CD4-positive, alpha-beta T cell treated with Interleukin-4 for 1 hour (primary cell): ENCODE measurements around the gene PLA2G4E.
A peak's percentile ranks its signal among the peaks of the same experiment; 100 is the strongest.

Source experiments
- DNase-seq, 2 donors: peaks; one replicate each; pipeline ENCODE4 v3.0.0-alpha.2; 2020 to 2022

PLA2G4E gene

DNA sequence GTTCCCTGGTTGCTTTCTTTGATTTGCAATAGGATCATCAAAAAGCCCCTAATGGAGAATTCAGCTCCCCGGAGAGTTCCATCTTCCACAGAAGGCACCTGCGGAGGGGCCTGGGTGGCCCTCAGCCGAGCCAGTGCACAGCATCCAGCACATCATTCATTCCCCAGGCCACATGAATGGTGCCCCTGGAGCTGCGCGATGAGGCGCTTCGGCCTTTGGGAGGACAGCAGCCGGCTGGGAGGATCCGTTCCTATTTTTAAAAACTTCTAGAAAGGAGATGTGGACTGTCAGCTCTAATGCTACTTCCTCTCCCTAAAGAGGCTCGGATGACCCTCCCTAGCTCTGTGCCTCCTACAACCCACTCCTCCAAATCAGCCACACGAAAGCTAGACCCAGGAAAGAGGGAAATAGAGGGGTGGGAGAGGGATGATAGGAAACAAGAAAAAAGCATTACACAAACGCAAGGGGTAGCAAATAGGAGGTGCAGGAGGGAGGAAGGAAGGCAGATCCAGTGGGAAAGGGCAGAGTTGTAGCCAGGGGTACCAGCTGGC lies 68.8 kb downstream of the PLA2G4E start:
- DNase-seq, result no peak

DNA sequence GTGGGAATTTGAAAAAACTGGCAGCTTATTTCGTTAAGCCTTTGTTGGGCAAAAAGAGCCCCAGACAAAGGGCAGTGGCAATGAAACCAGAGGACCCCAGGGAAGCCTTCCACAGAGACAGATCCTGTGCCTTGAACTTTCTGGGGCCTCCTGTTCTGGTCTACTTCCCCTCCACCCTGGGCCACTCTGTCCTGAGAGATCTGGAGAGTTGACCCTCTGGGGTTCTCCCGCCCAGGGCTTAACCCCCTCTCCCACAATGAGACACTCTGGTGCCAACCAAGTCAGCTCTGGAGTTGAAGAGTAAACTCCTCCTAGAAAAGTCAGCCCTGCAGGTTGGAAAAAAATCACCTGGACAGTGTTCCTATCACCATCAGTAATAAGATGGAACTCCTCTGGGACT lies 69.3 kb downstream of the PLA2G4E start:
- DNase-seq, result no peak

DNA sequence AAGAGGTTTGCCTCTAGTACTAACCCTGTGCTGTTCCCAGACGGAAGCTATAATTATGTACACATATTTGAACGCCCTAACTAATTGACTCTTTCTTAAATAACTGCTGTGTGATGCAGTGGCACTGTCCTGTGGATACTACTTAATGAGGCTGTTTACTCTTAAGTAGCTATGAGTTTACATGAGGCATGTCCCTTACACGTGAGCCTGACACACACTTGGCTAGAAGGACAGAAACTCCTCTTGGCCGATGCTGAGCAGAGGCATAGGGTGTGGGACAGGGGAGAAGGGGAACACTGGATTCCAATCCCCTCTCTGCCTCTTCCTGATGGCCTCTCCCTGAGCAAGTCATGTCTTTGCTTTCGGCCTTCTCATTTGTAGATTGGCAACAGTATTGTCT lies 70.4 kb downstream of the PLA2G4E start:
- DNase-seq, result no peak

DNA sequence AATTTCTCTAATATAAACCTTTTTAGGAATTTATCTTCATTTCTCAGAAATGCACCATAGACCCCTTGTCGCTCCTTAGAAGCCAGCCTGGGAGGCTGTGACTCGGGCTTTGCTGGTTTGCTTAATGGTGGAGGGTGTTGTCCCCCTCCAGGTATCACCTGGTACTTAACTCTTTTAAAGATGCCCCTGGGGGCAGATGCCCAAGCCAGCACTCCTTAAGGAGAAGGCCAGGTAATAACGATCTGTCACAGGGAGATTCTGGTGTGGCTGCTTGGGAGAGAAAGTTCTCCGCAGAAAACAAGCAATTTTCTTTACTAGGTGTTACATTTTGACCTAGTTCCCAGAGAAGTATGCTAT lies 70.7 kb downstream of the PLA2G4E start:
- DNase-seq, result no peak

DNA sequence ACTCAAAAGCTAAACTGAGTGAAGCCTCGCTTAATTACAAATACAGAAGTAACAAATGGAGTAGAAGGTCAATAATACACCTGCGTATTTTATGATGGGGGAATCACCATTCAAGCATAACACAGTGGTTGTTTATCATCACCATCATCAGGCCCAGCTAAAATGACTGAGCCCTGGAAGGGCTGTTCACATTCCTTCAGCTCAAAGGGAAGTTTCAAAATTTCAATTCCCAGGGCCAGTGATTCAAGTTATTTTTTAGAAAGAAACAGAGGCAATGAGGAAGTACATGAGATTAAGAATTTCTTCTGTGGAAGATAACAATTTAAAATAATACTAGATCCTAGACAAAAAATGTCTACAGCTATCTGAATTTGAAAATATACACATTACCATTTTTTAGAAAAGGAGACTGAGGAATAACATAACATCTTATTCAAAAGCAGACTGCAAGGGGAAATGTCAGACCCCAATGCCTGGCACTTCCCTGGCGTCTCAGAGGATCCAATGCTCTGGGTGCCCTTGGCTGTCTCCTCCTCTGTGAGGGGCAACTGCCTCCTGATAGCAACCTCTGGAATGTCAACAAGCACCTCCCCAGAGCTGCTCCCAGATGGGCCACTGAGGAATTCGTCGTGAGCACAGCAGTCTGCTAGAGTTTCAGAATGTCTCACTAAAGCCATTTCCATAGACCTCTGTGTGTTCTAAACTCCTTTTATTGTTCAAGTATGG lies 71.3 kb downstream of the PLA2G4E start:
- DNase-seq, result no peak

DNA sequence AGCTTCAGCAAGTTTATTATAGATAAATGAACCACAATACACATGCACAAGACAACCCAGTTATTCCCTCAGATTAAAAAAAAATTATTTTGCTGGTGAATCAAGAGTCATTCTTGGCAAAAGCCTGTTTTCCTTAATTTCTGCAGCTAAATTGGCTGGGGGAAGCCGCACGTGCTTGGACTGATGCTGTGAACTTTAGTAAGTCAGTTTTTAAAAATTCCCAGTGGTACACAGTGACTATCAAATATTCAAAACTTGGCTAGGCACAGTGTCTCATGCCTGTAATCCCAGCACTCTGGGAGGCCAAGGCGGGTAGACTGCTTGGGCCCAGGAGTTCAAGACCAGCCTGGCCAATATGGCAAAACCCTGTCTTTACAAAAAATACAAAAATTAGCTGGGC lies 72.4 kb downstream of the PLA2G4E start:
- DNase-seq, result no peak

DNA sequence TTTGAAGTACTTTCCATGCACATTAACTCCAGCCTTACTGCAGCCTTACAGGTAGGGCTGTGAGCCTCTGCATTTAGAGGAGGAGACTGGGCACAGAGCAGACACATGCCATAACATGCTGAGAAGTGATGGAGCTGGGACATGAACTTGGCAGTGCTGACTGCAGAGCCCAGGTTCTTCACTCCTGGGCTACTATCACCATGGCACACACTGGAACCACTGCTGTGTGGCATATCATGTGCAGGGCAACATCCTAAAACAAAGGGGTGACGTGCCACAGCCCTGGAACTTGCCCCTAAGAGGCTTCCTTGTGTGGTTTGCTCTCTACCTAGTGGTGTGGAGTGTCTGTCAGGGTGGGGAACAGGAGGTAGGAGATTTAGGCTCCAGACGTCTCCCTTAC lies 73.9 kb downstream of the PLA2G4E start:
- DNase-seq, result no peak

DNA sequence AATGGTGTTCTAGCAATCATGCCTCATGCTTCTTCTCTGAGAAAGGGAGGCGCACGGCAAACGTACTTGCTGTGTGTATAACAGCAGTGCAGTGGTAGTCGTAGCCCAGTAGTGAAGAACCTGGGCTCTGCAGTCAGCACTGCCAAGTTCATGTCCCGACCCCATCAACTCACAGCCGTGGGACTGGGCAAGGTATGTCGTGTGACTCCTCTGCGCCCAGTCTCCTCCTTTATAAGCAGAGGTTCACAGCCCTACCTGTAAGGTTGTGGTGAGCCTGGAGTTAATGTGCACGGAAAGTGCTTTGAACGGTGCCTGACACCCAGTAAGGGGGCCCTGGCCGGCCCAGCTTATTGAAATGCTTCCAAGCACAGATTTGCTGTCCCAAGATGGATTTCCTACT lies 75.1 kb downstream of the PLA2G4E start:
- DNase-seq, result no peak

DNA sequence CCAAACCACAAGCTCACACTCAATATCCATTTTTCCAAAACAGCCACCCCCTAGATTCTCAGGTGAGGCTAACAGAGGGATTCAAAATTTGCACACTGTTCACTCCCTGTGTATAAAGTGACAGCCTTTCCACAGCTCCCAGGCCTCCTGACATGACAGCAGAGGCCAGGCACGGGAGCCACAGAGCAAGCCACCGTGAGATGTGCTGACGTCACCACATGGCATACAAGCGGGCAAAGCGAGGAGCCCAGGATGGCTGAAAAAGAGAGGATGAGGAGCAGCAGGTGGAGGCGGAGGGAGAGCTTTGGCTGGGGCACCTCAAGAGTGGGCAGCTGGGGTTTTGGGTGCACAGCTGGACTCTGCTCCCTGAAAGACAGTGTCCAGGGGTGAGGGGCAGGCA lies 75.6 kb downstream of the PLA2G4E start:
- no peak for DNase-seq

DNA sequence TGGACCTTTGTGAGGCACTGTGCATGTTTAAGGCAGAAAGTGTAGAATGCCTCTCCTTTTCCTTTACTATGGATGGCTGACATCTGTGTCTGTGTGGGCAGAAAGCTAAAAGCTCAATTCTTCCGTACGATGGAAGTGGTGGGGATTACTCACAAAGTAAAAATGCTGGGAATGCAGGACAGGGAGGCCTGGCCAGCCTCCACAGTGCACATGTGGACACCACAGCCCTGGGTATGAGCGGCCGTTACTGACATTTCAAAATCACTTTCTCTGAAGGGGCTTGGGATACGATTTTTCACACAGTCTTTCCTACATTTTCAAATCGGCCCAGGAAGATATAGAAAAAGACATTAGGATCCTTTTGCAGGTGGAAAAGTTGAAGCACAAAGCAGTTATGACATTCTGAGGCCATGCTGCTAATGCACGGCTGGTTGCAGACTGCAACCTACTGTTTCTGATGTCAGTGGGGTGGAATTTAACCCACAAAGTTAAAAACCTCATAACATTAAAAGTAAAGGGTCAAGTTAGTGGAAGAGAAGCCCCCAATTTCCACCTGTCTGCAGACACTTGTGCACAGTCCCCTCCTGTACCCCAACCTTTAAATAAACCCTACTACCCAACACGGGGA lies 76.4 kb downstream of the PLA2G4E start:
- DNase-seq, result no peak

DNA sequence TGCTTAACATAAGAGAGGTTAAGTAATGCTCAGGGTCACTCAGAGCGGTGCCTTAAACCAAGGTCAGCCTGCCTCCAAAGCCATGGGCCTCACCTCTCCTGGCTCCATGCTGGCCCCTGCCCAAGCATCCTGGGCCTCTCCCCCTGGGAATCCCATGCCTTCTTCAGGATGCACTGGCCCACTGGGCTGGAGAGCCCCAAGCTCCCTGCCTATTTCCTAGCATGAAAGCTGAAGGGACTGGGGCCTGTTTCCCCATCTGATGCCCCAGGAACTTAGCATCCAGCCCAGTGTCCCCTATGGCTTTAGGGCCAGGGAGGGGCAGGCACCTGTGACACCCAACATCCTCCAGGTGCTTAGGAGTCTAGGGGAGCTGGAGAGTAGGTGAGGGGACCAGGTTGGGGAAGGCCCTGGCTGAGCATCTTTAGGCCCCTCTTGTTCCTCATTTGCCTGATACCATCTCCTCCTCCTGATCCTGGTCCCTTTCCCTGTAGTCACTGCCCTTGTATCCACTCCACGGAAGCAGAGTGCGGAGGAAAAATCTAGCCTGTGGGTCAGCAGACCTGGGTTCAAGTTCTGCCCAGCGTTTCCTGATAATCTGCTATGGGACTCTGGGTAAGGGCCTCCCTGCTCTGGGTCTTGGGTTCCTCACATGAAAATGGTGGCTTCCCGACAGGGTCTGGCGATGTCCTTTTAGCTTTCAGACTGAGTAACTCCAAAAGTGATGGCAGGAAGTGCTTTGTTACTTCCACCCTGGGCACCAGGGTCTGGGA lies 77.1 kb downstream of the PLA2G4E start:
- DNase-seq, result no peak

DNA sequence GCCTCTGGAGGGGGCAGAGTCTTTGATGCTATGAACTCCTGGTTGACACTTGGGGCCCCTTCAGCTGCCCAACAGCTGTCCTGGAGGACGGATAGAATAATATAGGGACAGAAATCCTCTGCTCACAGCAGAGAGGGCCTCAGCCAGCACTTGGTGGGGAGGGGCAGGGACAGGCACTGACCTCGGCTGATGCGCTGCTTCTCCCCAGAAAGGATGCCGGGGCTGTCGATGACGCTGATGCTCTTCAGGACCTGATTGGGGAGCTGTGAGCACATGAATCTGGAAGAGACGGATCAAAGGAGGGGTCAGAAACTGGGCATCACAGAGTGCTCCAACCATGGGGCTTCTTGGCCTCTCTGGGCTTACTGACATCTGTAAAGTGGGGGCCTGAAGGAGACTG lies 78.0 kb downstream of the PLA2G4E start:
- DNase-seq, result no peak

DNA sequence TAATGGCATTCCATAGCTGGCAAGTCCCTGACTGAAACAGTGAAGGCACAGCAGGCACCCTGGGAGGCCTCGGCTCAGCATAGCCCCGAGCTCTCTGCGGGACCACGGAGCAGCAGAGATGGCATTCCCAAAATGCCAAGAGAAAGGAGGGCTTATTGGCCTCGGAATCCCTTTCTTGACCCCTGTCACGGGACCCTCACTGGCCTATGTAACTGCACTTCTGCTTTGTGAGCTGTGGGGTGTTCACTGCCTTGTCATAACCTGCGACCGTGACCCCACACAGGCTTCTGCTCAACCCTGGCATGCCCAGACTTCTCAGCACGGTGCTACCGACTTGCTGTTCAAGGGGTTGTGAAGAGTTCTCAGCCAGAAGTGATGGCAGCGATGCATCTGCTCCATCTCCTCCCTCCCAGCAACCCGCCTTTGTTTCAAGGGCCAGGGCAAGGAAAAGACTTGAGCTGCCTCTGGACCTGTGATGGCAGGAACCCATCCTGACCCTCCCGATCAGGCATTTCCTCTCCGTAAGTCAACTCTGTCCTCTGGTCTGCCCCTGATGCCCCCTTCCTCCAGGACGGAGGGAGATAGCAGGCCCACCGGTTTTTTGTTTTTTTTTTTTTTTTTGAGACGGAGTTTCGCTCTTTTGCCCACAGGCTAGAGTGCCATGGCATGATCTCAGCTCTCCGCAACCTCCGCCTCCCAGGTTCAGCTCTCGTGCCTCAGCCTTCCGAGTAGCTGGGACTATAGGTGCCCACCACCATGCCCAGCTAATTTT lies 79.0 kb downstream of the PLA2G4E start:
- DNase-seq, result no peak

DNA sequence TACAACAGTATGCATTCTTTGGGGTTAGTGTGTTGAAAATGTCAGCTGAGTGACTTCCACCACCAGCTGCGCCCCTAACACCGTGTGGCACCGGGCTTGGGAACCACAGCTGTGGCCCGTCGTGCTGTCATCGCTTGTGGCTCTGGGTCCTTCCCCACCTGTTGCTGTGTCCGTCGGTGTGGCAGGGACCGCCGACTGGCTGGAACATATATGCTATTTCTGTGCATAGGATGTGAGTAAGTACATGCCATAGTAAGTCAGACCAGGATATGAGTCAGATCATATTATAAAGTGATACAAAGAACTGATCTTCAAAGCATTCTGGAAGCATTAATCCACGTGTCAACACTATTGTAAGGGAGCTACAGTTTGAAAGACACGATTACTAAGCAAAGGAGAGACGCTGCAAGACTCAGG lies 80.4 kb downstream of the PLA2G4E start:
- DNase-seq, result peak in 1 of 2 donors; percentile 32

DNA sequence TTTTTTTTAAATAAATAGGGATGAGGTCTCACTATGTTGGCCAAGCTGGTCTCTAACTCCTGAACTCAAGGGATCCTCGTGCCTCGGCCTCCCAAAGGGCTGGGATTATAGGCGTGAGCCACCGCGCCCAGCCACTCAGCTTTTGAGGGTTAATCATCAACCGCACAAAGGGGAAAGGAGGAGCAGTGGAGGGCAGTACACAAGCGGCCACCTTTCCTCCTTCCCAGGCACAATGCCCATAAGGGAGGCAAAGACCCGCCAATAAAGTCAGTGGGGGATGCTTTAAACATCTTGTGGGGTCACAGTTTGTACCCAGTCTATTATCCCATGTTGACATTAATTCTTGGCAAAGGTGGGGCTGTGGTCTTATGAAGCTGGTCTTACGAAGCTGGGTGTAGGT lies 80.9 kb downstream of the PLA2G4E start:
- DNase-seq, result no peak

DNA sequence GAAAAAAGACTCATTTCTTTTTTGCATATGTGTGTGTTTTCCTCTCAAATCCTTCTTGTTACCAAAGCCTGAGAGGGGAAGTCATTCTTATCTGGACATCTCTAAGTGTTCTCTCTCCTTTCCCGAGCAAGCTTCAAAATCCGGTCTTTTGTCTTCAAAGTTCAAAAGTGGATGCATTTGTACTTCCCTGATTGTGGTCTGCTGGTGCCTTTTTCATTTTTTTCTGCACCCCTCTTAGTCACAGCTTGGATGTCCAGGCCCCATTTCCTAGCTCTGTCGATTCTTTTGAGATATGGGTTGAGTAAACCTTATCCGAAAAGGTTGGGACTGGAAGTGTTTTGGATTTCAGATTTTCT lies 83.3 kb downstream of the PLA2G4E start:
- no peak for DNase-seq

DNA sequence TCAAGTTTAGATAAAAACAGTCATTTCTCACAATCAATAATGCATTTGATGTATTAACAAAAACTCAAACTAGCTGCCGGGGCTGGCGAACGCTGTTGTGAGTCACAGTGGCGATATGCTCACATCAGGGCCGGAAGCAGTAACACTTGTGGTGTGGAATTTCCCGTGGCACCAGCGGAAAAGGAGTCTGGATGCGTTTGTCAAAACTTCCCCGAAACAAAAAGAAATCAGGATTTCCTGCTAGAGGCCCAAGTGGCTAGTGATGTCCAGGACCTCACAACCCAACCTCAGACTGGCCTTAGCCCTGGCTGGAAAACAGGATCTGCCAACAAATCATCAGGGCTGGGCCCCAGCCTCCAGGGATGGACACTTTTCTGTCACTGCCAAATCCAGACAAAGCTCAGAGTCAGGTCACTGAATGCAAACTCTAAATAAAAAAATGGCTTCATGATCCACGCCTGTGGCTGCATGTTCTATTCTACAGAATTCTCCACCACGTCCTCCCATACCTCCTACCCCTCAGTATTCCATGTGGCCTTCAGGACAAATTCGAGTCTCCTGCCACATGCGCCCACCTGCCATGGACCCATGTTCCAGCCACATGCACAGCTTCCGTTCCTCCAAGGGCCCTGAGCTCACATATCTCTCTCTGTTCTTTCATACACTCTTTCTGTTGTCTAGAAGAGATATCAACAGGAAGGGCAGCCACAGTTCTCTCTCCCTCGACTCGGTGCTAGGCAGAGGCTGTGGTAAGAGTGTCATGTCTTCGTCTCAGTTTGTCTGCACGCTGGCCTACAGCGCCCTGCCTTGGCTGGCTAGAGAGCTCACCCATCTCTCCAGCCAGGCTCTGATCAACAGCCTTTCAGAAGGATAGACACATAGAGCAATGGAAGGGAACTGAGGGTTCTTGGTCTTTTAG lies 83.9 kb downstream of the PLA2G4E start:
- DNase-seq, result peak; percentile 85 to 88

DNA sequence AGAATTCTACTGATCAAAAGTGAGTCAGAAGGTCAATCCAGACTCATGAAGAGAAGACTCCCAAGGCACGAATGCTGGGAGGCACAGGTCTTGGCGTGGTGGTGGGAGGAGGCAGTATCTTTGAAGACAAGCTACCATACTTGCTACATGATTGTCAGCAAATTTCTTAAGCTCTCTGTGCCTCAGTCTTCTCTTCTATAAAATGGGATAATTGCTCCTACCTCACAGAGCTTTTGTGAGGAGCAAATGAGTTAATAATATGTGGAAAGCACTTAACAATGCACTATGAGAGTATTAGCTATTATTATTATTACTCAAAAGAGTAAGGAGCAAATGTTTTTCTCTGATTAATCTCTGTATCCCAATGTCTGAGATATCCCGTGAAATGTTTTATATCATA lies 84.7 kb downstream of the PLA2G4E start:
- DNase-seq, result no peak

DNA sequence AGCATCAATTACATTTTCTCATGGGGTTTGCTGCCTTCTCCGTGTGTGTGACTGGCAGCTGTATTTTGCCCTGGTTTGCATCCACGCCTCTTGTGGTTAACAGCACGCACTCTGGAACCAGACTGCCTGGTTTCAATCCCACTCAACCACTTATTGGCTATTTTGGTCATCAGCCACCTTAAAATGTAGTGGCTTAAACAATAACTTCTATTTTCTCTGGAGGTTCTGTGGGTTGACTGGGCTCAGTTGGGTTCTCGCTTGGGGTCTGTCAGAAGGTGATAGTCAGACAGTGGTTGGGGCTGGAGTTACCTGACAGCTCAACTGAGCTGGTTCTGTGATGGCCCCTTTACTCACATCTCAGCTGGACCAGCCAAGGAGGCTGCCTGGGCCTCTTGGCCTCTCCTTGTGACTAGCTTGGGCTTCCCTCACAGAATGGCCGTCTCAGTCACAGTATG lies 85.2 kb downstream of the PLA2G4E start:
- DNase-seq, result peak in 1 of 2 donors; percentile 41

DNA sequence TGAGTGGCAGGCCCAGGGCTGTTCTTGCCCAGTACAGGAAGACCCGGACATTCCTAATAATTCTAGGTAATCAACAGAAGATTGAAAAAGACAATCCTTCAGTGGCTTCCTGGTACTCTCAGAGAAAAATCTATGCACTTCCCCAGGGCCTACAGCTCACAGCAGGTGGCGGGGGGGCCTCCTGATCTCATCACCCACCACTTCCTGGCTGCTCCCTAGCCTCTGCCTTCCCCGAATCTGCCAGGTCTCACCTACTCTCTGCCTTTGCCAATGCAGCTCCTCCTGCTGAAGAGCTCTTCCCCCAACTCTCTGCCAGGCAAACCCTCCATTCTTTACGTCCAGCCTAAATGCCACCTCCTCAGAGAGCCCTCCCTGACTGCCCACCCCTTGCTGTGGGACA lies 86.0 kb downstream of the PLA2G4E start:
- DNase-seq, result peak; percentile 75 to 81

DNA sequence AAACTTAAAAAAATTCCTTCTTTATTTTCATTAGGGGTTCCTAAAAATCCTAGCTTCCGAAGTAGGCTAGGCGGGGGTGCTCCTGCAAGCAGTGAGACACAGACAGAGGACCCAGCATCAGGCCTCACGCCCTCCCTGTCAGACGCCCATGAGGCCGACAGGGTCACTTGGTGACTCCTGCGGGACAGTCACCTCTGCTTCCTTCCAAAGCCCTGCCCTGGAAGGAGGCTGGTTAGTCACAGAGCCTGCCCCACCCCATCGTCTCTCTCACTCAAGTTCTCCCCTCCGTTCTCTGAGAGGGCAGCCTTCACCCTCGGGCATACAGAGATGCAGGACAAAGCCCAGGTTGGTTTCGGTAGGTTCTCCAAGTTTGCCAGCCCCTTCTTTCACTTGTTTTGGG lies 87.1 kb downstream of the PLA2G4E start:
- peak in 1 of 2 donors; percentile 45 for DNase-seq

DNA sequence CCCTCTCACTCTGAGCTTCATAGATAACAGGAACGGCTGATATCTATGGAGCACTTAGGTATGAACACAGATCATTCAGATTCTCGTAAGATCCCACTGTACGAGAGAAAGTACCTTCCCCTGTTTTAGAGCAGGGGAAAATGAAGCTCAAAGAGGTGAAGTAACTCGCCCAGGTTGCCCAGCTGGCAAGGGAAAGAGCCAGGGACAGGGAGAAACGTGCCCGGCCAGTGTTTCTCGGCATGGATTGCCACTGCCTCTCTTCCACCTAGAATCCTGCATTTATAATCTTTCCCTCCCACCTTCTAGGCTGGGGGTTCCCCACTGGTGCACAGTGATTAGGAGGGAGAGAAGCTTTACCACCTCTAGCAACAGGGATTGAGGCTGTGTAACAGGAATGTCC lies 87.5 kb downstream of the PLA2G4E start:
- DNase-seq, result no peak
